A204.1 (cell line): ENCODE measurements around the gene C15orf62.

Source experiments
- FAIRE-seq: peaks from 2 replicates; lab custom pipeline; 2012; peaks lifted over from hg19 to GRCh38; lab: Jason Lieb, UNC

The C15orf62 gene

GRCh38 chr15:40782609-40783227 is 12.9 kb downstream of the C15orf62 start:
- no peak for FAIRE-seq

GRCh38 chr15:40785164-40785563 is 15.4 kb downstream of the C15orf62 start:
- FAIRE-seq, result no peak

GRCh38 chr15:40785814-40786213 is 16.0 kb downstream of the C15orf62 start:
- FAIRE-seq, result no peak

GRCh38 chr15:40787344-40787841 is 17.6 kb downstream of the C15orf62 start:
- no peak for FAIRE-seq

- FAIRE-seq, result no peak
These were observed 18.2 kb downstream of the C15orf62 start for GRCh38 chr15:40787991-40788390.

GRCh38 chr15:40789119-40789518 is 19.3 kb downstream of the C15orf62 start:
- no peak for FAIRE-seq

- FAIRE-seq, result no peak
These were observed 20.2 kb downstream of the C15orf62 start for GRCh38 chr15:40789999-40790398.

GRCh38 chr15:40790718-40791117 is 20.9 kb downstream of the C15orf62 start:
- no peak for FAIRE-seq

GRCh38 chr15:40792394-40792793 is 22.6 kb downstream of the C15orf62 start:
- FAIRE-seq, result no peak

GRCh38 chr15:40793216-40793989 is 23.6 kb downstream of the C15orf62 start:
- FAIRE-seq, result no peak

- no peak for FAIRE-seq
These were observed 26.3 kb downstream of the C15orf62 start for GRCh38 chr15:40796041-40796440.

- FAIRE-seq, result no peak
These were observed 26.7 kb downstream of the C15orf62 start for GRCh38 chr15:40796512-40796911.

- FAIRE-seq, result no peak
These were observed 29.7 kb downstream of the C15orf62 start for GRCh38 chr15:40799523-40799922.

GRCh38 chr15:40803076-40803475 is 33.3 kb downstream of the C15orf62 start:
- FAIRE-seq, result no peak

- no peak for FAIRE-seq
These were observed 33.9 kb downstream of the C15orf62 start for GRCh38 chr15:40803688-40804087.

GRCh38 chr15:40806672-40807027 is 36.9 kb downstream of the C15orf62 start:
- no peak for FAIRE-seq

GRCh38 chr15:40807028-40807887 is 37.5 kb downstream of the C15orf62 start, which contains the start of the genes DNAJC17 and ZFYVE19:
TSS of gene DNAJC17 (minus strand) at chr15:40807473. CDS start at chr15:40807446, 27 bp downstream.
TSS of gene ZFYVE19 (plus strand) at chr15:40807089. CDS start at chr15:40807590, 501 bp downstream.
- peak; percentile 91 for FAIRE-seq

GRCh38 chr15:40807888-40808461 is 38.2 kb downstream of the C15orf62 start:
- FAIRE-seq, result no peak

- no peak for FAIRE-seq
These were observed 39.2 kb downstream of the C15orf62 start for GRCh38 chr15:40808861-40809450.

GRCh38 chr15:40812721-40813425 is 43.1 kb downstream of the C15orf62 start:
- no peak for FAIRE-seq

- FAIRE-seq, result no peak
These were observed 45.4 kb downstream of the C15orf62 start for GRCh38 chr15:40815042-40815698.
